Stimulated activated CD8-positive, alpha-beta memory T cell treated with anti-CD3 and anti-CD28 coated beads, Interleukin-15, amount 100 ng/mL, for 24 hours (primary cell): Measurements from ENCODE around the gene SH3GLB2.

Source experiments
- DNase-seq: peaks from one replicate; pipeline ENCODE4 v3.0.0-alpha.2; 2020; ENCODE audit warnings: low read depth

Gene SH3GLB2

DNA sequence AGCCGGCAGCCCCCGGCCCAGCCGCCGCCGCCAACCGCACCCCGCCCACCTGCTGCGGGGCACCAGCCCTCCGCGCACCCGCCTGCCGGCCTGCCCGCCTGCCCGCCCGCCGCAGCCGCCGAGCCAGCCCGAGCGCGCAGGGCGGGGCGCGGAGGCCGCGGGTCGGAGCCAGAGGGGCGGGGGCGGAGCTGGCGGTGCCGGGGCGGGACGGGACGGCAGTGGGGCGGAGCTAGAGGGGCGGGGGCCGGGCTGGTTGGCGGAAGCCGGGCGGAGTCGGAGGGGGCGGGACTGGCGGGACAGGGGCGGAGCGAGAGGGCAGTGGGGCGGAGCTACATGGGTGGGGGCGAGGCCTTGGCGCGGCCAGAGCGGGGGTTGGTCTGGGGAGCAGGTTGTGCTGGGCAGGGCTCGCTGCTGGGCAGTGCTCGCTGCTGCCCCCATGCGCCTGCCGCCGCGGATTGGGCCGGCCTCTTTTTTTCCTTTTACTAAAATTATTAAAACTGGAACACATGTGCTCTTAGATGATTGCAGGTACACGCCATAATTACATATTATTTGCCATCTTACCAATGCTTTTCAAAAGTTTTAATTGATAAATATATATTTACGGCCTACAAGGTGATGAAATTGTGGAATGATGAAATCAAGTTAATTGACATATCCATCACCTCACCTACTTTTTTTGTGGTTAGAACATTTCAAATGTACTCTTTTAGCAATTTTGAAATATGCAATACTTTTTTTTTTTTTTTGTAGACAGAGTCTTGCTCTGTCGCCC is at the start of gene SH3GLB2:
SH3GLB2 (minus strand) TSS at position 140 of the 775 bp plus-strand sequence. CDS start 177 bp downstream, outside the sequence.
- peak; percentile 98 for DNase-seq

DNA sequence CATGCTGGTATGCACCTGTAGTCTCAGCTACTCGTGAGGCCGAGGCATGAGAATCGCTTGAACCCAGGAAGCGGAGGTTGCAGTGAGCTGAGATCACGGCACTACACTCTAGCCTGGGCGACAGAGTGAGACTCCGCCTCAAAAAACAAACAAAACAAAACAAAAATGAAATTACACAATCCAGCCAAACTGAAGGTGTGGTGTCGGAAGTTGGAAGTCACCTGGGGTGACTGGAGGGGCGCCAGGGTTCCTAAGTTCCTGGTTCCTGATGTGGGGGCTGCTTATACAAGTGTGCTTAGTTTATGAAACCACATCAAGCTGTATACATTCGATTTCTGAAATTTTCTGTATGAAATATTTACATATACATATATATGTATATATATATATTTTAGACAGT is 49.1 kb upstream of the SH3GLB2 start:
- no peak for DNase-seq

DNA sequence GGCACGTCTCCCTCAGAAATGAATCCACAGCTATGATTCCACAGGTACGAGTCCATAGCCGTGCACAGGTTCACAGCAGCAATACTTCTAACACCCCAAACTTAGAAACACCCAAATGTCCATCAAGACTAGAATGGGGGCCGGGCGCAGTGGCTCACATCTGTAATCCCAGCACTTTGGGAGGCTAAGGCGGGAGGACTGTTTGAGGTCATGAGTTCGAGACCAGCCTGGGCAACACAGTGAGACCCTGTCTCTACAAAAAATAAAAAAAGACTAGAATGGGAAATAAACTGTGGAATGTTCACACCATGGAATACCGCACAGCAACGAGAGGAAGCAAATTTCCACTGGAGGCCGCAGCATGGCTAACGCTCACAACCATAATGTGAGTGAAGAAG is 48.5 kb upstream of the SH3GLB2 start:
- no peak for DNase-seq

DNA sequence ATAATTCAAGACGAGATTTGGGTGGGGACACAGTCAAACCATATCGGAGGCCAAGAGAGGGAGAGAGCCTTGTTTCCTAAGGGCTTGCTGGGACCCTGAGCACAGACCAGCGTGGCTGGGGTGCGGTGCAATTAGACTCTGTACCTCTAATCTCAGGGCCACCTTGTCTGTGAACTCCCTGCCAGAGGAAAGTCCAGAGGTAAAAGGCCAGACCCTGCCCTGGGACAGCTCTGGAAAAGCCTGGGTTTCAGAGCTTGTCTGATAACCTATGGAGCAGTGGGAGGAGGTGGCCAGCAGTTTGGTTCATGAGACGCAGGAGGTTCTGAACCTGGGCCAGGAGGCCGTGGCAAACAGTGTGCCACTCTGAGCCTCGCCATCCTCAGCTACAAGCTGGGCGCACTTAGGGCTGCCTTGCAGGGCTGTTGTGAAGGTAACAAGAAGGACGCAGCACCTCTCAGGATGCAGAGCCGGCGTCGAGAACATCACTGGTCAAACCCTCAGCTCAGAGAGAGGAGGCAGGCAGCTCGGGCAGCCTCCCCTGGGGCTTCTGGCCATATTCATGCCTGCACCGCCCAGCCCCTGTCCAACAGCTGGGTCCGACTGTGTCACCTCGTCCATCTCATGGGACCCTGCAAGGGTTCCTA is 48.0 kb upstream of the SH3GLB2 start:
- DNase-seq, result no peak

DNA sequence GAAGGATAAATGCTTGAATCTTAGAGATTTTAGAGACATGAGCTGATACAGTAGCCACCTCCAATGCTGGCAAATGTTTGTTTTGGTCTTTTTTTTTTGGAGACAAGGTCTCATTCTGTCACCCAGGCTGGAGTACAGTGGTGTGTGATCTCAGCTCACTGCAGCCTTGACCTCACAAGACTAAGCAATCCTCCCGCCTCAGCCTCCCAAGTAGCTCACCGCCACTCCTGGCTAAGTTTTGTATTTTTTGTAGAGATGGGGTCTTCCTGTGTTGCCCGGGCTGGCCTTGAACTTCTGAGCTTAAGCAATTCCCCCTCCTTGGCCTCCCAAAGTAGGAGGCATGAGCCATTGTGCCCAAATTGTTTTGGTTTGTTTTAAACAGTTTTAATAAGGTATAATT is 46.0 kb upstream of the SH3GLB2 start:
- no peak for DNase-seq

DNA sequence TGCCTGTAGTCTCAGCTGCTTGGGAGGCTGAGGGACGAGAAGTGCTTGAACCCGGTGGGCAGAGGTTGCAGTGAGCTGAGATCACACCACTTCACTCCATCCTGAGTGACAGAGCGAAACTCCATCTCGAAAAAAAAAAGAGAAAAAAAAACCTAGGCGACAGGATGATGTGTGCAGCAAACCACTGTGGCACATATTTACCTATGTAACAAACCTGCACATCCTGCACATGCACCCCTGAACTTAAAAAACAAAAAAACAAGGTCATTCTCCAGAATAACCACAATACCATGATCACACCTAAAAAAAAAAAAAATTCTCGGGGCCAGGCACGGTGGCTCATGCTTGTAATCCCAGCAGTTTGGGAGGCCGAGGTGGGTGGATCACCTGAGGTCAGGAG is 45.3 kb upstream of the SH3GLB2 start:
- DNase-seq, result no peak

DNA sequence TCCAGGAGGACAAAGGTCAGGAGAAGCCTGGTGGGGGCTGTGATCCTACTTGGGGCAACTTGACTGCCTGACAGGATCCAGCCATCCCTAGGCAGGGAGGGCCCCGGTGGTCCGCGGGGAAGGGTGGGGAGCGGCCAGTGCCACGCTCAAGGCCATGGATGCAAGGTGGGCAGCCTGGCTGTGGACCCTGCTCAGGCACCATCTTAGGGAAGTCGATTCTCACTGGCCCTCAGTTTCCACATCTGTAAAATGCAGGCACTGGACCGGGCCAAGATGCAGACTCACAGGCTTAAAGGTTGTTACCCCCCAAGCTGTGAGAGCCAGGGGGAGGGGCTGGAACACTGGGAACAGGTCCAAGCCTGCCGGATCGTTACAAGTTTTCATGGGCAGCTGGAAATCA is 44.0 kb upstream of the SH3GLB2 start:
- DNase-seq, result no peak

DNA sequence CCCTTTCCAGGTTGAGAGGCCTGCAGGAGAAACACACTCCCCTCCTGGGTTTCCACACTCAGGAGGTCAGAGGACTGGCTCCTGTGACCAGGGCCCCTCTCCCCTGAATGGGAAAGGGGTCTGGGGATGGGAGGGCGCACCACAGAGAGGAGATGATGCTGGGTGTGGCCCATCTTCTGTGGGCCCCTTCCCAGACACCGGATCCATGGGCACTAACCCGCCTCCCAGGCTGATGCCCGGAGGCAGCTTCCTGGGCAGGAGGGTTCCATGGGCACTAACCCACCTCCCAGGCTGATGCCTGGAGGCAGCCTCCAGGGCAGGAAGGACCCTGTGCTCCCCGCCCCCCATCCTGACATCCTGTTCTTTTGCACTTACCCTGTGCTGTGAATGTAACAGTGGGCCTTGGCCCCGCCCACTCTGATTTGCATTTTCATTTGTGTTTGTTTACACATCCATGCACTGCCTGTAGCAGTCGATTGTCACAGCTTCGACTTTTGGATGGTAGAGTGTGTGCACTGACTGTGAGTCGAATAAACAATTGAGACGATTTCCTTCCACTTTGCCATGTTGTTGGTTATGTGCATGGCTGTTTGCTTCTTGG is 43.5 kb upstream of the SH3GLB2 start:
- DNase-seq, result no peak

DNA sequence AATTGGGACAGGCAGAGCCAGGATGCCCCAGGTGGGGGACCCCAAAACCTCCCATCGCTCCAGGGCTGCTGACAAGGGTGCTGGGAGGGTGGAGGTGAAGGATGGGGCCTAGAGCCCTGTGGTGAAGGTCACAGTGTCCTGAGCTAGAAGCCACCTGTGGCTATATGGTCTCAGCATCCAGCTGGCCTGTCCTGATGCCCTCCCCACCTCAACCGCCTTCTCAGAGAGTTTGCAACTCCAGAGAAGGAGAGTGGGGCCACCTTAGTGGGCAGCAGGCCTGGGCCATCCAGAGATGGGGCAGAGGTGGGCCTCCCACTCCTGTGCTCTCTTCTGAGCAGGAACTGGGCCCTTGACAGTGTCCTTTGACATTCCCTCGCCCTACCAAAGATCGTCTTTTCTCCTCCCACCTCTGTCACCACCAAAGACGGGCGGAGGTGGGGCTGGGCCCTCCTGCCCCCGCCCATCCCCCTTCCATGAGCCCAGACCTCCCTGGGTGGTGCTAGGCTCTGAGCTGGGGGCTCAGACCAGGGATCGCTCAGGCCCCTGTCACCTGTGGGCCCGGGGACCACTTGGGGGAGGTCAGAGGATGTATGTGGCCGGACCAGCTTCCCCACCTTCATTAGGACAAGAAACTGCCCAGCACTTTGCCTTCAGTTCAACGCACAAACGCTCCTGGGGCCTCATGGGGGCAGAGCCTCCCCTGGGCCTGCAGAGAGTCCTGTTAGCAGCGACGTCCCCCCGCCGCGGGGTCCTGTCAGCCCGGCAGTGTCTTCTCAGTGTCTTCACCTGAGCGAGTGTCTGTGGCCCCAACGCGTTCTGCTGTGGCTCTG is 42.8 kb upstream of the SH3GLB2 start:
- DNase-seq, result no peak

DNA sequence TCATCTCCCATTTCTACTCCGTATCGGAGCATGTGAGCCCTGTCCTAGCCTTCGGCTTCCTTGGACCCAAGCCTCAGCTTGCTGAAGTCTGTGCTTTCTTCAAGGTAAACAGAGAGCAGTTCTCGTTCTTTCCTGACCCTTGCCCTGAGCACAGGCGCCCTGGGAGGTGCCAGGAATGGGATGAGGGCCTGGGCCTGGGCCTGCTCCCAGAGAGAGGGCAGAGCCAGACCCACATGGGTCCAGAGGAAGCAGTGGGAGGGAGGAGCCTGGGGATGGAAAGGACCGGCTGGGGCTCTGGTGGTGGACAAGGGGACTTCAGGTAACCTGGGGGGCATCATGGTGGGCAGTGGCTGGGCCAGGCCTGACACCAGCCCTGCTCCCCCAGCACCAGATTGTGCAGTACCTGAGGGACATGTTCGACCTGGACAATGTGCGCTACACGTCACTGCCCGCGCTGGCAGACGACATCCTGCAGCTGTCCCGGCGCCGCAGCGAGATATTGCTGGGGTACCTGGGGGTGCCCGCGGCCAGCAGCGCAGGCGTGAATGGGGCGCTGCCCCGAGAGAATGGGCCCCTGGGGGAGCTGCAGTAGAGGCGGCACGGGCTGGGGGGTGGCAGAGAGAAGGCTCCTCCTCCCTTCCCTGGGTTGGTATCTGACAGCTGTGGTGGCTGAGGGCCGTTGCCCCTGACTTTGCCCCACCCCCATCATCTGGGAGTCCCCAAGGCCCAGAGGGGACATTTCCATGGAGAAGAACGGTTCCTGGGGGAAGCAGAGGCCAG is 41.9 kb upstream of the SH3GLB2 start:
- DNase-seq, result no peak

DNA sequence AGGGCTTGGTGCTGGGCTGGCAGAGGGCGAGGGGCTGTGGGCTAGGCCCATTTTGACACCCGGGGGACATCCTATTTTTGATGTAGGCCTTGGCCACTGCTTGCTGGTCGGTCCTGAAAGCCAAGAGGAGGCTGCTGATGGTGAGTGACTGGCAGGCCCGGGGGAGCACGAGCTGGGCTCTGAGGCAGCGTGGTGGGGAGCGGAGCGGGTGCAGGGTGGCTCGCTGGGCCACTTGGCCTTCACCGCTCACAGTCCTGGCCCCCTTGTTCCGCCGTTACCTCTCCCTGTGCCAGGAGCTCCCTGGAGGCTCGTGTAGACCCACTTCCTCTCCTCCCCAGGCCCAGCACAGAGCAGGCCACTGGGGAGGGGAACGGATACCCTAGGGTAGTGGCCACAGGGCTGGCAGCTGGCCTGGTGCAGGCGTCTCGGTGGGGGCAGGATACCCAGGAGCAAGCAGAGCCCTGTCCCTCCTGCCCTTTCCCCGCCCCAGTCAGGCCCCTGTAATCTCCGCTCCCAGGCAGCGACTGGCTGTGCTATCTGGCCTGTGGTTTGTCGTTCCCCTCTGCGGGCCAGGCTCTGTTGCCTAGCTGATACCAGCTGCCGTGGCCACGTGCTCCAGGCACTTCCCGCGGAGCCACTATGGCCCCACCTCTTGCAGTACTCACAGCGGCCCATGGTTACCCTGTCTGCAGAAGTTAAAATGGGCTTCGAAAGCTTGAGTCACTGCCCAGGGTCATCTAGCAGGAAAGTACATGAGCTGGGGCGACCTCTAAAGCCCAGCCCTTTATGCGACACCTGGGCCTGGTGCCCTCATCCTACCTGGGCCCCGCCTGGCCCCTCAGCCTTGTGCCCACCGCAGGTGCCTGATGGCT is 41.1 kb upstream of the SH3GLB2 start:
- no peak for DNase-seq

DNA sequence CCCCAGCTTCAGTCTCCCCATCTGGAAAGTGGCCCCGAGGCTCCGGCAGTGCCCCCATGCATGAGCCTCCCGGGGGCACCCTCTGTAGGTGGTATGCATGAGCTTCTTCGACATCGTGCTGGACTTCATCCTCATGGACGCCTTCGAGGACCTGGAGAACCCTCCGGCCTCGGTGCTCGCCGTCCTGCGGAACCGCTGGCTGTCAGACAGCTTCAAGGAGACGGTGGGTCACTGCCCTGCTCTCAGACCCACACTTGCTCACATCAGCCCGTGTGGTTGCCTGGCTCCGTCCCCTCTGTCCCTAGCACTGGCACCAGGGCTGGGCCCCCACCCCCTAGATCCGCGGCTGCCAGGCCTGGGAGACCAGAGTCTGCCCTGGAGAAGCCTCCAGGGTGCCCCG is 40.0 kb upstream of the SH3GLB2 start:
- no peak for DNase-seq

DNA sequence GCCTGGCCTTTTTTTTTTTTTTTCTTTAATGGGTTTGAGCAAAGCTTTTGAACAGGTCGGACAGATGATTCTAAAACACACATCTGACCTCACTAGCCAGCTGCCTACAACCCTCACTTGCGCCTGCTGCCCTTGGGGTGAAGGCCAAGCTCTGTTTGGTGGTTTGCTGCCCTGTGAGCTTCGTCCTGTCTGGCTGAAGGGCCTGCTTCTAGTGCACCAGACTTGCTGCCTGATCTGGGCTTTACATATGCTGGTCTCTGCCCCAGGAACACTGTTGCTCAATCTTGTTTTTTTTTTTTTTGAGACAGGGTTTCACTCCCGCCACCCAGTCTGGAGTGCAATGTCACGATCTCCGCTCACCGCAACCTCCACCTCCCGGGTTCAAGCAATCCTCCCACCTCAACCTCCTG is 36.4 kb upstream of the SH3GLB2 start:
- DNase-seq, result no peak

DNA sequence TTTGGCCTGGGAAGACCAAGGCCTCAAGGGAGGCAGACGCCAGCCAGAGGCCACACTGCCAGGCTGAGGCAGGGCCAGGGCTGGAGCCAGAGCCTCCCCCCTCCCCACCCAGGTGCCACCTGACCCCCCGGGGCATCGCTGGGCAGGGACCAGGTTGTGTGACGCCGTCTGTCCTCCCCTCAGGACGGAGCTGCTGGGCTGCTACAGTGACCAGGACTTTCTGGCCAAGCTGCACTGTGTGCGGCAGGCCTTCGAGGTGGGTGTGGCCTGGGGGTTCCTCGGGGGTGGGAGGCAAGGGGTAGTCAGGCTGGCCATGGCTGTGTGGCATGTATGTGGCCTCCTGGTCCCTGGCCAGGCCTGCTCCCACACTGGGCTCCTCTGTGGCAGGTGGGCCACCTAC is 34.9 kb upstream of the SH3GLB2 start:
- DNase-seq, result no peak

DNA sequence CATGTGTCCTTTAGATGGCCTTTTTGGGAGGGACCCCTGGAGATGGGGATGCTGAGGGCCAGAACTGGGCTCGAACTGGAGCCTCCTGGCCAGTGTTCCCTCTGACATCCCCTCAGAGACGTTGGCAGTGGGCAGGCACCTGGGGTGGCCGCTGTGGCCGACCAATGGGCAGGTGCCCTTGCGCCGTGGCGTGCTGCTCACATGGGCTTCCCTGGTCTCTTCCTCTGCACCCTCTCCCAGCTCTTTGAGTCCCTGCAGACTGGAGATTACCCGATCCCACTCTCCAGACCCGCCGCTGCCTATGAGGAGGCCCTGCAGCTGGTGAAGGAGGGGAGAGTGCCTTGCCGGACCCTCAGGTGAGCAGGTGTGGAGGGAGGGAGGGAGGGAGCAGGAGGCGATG is 32.9 kb upstream of the SH3GLB2 start:
- DNase-seq, result no peak

DNA sequence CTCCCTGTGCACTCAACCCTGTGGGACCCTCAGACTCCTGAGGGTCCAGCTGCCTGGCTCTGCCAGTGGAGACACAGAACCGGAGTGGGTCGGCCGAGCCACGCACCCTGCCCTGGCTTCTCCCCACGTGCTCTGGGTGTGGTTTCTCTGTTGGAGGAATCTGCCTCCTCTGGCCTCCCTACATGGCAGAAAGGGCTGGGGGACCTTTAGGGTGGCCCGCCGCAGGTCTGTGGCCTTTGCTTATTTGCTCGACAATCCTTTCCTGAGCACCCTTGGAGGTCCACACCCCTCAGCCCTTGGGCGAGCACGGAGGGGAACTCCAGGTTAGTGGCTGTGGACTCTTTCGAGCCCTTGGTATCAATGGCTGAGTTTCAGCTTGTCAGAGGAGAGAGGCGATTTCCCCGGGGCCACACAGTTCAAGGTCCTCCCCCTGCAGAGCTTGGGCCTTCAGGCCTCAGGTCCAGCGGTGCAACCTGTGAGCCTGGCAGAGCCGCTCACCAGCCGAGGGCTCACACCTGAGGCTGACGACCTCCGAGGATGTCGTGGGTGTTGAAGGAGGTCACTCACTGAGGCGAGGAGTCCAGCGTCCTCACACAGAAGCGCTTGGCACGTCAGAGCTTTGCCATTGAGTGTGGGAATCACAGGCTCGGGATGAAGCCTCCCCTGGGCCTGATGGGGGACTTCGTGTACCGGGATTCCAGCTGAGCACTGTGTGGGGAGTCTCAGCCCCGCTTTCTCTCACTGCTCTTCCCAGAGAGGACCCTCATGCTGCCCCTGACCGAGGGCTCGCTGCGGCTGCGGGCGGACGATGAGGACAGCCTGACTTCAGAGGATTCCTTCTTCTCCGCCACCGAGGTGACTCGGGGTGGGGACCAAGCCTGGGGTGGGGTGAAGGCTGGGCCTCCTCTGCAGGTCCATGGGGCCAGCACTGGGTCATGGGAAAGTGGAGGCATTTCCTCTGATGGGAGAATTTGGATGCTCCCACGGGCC is 32.0 kb upstream of the SH3GLB2 start:
- no peak for DNase-seq

DNA sequence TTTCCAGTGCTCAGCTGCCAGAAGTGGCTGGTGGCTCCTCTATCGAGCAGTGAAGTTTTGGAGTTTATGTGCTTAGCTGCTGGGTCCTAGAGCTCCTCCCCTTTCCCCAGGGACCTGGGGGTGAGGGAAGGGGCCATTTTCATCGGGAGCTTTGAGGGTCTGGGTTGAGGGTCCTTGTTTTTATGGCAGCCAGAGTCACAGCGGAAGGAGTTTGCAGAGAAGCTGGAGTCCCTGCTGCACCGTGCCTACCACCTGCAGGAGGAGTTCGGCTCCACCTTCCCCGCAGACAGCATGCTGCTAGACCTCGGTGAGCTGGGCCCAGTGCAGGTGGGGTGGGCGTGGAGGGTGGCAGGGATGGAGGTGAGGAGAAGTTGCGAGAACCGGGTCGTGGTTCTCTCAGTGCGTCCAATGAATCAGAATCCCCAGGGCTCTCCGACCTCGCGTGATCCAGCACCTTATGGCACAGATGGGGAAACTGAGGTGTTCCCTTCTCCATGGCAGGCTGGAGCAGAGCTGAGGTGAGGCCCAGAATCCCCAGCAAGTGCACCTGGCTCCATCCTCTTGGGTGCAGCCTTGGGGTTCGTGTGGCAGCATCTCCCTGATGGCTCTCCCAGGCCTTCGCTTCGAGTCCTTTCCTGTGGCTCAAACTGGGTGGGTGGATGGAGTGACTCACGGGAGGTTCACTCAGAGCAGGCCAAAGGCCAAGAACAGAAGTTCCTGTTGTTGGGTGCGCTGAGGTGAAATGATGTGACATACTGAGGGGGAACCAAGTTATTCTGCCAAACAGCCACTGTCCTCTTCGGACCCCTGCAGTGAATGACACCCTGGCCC is 31.0 kb upstream of the SH3GLB2 start:
- DNase-seq, result no peak

DNA sequence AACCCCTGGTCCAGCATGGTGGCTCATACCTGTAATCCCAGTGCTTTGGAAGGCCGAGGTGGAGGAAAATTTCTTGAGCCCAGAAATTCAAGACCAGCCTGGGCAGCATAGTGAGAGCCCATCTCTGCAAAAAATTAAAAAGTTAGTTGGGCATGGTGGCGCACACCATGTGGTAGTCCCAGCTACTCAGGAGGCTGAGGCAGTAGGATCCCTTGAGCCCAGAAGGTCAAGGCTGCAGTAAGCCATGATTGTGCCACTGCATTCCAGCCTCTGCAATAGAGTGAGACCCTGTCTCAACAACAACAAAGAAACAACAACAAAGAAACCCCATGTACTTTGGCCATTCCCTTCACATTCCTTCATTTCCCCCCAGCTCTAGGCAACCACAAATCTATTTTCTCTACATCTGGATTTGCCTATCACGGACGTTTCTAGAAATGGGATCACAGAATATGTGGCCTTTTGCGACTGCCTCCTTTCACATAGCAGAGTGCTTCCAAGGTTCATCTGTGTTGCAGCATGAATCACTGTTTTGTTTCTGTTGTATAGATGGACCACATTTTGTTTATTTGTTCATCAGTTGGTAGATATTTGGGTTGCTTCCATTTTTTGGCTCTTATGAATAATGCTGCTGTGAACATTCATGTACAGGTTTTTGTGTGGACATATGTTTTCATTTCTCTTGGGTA is 26.2 kb upstream of the SH3GLB2 start:
- DNase-seq, result no peak
